HG02884 (cell line): ENCODE measurements around the gene CUL4A.

Experiments used
- ATAC-seq: cut with Tn5 transposase; IDR thresholded peaks from one replicate; pipeline ENCODE4 v1.9.1; 2021; ENCODE audit warnings: mild to moderate bottlenecking, moderate library complexity; ENCODE audit not compliant: unreplicated experiment

CUL4A gene

DNA sequence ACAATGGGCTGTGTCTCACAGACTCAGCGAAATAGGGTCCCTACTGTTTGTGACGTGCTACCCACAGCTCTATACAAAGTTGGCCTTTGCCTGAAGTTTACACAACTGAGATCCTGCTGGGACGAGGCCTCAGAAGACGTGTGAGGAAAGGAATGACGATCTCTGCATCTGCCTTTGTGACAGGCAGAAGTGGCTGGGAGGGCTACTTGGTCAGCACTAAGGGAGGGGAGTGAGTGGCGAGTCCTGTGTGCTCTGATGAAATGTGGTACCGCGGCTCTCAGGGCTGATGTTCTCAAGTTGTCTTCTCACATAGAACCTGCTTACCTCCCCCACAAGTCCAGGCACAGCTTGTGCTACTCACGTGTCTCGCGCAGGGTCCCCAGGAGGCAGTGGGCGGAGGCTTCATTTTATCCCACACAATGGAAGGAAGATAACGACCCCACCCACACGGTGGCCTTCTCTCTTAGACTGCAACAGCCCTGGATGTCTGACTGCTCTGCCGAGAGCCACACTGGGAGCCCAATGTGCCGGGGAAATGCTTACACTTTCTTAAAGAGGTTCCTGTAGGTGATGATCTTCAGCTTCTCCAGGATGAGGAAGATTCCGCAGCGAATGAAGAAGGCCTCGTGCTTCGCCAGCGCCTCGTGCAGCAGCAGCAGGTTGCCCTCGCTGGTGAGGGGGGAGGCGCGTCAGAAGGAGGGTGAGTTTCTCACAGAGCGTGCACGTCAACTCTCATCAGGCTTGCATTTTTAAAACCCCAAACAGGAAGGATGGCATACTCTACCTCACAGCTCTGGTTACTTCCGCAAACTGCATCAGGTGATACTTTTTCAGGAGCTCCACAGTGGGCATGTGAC is 29.8 kb upstream of the CUL4A start:
- ATAC-seq, result no peak

DNA sequence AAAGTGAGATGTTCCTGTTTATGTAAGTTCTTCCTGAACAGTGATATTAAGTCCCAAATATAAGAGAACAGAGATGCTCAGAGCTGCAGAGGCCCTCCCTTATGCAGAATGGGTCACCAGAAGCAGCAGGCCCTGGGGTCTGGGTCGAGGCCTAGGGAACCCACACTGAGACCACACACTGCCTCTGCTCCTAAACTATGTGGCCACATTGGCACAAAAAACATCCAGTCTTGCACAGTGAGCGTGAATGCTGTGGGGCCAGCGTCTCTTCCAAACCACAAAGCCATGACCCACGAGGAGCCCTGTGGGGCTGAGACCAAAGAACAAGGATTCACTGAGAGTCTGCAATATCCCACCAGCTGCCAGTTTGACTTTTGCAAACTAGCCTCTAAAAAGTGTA is 27.4 kb upstream of the CUL4A start:
- ATAC-seq, result no peak

DNA sequence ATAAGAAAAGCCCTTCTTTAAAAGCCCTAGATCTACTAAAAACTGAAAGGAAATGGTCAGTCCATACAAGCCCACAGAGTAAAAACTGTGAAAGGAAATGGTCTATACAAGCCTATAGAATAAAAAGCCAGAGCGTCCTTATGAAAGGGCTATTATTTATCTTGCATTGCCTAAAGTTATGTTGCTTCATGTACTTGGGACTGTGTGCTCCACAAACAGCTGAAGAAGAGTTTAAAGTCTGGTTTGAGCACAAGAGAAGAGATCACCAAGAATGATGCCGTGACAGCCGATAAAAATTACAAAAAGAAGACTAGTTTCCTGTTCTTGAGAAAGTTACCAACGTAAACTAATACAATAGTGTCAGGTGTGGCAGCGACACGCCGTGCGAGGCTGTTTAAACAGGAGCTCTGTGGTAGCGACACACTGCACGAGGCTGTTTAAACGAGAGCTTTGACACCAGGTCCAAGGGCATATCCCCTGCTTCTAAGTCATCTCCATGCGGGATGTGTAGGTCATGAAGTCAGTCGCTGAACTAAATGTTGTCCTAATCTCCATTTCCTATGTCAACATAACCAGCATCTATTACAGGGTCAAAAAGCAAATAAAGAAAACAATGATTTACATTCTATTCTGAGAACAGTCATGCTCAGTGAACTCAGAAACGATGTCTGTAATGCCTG is 25.8 kb upstream of the CUL4A start:
- no peak for ATAC-seq

DNA sequence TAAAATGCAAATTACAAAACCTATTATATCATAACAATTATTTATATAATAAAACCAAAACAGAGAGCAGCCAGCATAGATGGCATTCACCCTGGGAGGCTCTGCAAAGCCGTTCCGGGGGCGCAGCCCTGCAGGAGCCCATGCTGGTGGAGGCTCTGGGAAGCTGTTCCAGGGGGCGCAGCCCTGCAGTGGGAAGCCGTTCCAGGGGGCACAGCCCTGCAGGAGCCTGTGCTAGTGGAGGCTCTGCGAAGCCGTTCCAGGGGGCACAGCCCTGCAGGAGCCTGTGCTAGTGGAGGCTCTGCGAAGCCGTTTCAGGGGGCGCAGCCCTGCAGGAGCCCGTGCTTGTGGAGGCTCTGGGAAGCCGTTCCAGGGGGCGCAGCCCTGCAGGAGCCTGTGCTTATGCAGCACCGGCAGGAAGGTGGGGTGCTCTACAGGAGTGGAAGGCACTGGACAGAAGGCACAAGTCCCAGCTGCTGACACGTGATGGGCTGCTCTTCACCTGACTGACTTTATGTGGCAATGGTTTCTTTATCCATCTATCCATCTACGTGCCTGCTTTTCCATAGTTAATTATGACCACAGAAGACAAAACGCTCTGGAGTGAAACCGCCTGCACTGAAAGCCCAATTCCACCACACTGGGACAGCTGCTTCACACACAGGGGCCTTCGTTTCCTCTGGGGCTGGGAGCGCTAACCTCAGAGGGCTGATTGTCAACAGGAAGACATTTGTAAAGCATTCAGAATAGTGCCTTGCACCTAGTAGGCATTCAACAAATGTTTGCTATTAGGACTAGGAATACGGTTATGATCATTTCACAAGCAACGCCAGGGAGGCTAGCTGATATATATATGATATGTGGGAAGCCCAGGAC is 24.6 kb upstream of the CUL4A start:
- ATAC-seq, result no peak

DNA sequence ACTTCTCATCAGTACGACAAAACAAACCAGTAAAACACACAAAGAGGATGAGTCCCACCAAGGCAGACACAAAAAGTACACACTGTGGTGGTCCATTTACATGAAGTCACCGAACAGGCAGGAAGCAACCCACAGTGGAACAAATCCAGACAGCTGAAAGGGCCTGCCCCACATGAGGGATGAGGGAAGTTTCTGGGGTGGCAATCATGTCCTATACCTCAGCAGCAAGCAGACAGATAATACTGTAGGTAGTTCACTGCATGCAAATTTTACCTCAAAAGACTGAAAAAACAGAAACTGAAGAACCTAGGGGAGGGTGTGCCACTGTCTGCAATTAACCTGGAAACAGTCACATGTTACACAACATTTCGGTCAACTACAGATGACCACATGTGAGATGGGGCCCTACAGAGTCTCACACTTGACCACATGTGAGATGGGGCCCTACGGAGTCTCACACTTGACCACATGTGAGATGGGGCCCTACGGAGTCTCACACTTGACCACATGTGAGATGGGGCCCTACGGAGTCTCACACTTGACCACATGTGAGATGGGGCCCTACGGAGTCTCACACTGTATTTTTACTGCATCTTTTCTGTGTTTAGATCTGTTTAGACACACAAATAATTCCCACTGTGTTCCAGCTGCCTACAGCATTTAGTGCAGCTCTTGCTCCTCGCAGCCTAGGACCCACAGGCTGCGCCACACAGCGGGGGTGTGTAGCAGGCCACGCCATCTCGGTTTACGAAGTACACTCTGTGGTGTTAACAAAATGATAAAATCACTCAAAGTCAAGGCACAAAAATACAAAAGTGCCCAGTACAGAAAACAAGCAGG is 23.1 kb upstream of the CUL4A start:
- peak; percentile 83 for ATAC-seq

DNA sequence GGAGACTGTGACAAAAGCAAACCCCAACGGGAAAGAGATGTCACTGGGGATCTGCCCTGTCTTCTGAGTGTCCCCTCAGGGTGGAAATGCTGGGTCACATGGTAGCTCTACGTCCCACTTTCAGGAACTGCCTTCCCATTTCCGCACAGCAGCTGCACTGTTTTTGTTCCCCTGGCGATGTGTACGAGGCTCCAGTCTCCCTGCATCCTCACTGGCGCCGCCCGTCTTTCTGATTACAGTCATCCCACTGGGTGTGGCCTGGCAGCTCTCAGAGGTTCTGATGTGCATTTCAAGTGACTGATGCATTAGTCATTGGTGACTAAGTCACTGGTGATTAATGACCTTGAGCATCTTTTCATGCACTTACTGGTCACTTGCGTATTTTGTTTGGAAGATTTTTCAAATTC is 22.1 kb upstream of the CUL4A start:
- ATAC-seq, result no peak

DNA sequence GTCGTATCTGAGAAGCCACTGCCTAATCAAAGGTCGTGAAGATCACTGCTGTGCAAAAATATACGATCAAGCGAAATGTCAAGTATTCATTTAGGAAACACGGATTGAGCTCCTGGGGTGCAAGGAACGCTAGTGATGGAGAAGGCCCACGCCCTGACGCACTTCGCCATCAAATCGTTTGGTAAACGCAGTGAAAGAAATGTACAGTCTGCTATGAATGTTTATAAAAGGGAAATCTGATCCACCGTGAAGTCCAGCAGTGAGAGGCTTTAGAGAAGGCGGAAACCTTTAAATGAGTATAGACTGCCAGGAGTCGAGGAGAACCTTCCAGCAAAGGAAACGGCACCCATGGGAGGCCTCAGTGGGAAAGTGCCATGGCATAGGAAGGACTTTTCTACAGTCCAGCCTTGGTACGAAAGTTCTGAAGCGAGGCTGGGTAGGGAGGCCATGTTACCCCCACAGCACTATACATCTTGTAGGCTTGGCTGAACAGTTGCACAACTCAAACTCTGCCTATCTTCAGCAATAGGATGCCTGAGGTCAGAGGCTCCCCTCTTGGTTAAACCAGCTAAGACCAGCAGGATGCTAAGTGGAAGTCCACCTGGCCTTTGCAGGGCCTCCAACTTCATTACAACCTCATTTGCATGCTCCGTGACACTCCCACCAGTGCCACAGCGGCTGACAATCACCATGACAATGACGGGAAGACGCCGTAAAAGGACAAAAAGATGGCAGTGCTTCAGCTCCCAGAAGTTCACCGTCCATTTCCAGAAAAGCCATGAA is 21.3 kb upstream of the CUL4A start:
- no peak for ATAC-seq

DNA sequence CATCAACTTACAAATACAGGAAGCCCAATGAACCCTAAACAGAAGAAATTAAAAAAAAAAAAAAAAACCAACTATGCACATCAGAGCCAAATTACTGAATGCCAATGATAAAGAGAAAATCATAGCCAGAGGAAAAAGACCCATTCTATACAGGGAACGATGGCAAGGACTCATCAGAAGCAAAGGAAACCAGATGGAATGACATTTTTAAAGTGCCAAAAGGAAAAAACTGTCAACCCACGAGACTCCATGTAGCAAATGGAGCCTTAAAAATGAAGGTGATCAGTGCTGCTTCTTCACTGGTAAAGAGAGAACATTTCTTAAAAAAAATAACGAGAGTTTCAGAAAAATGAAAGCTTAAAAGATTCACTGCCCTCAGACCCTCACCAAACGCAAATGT is 19.2 kb upstream of the CUL4A start:
- no peak for ATAC-seq

DNA sequence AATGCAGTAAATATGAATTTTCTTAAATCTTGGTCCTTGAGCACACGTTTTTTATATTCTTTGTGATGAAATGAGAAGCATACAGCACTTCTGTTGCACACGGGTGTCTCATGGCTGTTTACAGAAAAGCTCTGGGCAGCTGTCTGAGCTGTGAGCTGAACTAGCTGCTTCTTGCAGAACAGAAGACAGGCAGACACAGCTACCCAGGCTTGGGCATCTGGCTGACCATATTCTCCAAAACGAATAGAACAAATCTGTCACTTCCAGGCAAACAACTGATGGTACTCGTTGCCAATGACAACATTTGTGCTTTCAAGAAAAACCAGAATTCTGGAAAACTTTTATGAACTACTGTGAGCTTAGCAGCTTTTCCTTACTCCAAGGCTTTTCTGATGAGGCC is 17.1 kb upstream of the CUL4A start:
- no peak for ATAC-seq

DNA sequence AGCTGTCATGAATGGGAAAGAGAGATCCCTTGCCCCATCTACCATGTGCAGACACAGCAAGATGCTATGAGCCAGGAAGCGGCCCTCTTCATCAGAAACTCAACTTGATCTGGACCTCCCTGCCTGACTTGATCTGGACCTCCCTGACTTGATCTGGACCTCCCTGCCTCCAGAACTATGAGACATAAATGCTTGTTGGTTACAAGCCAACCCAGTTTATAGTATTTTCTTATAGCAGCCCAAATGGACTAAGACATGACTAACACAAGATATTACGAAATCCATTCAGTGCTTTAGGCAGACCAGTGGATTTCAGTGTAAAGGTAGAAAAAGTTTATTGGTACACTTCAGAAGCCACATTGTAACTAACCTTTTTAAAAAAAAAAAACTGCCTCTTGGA is 16.5 kb upstream of the CUL4A start:
- no peak for ATAC-seq

DNA sequence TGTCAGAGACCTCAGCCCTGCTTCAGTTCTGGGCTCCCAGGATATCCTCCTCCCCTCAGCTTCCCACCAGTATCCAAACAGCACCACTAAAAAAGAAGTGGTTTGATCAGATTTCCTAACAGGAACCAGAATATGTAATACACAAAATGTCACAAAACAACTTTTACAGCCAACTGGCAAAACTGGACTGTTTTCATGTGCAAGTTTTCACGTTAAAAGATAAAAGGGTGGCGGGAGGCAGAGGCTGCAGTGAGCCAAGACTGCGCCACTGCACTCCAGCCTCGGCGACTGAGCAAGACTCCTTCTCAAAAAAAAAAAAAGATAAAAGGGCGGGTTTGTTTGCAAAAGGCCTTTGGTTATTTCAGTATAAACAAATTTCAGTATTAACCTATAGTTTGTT is 14.1 kb upstream of the CUL4A start:
- ATAC-seq, result no peak

DNA sequence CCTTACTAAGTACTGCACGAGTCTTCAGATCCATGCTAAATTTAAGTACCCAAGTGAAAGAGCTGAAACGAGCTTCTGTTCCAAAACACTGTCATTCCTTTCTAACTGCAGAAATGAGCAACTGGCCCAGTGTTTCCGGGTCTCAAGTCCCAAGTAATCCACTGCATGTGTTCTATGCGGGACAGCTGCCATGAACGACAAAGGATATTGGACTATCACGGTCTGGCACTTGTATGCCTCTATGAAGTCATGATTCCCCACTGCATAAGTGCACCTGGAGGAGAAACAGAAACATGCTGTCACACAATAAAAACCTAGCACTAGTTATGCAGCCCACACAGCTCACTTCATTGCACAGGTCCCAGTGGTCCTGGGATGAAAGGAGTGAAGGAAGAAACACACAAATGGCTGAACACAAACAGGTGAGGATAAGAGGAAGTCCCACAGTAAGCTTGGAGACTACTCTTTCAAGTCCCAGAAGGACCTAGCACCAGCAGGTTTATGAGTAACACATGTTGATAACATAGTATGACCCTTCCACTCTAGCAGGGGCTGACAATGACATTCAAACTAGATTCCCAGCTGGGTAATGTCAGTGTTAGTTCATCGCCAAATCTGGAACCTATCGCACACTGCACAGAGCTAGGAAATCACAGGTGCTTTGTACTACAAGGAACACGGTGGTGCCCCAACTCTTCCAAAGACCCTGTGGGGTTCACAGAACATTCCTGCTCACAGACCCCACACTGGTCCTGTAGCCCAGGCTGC is 12.3 kb upstream of the CUL4A start:
- ATAC-seq, result no peak

DNA sequence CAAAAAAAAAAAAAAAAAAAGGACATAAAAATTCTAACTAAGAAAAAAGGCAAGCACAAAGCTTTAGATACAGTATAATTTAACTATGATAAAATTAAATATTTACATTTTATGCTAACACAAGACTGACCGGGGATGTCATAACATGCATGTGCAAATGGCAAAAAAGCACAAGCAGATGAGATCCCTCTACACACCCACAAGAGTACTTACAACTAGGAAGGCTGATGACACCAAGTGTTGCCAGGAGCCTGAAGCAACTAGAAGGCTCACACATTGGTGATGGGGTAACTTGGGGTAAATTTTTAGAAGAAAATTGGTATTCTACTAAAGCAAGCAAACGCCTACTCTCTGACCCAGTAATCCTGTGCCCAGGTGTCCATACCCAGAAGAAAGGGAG is 7.6 kb upstream of the CUL4A start:
- ATAC-seq, result no peak

DNA sequence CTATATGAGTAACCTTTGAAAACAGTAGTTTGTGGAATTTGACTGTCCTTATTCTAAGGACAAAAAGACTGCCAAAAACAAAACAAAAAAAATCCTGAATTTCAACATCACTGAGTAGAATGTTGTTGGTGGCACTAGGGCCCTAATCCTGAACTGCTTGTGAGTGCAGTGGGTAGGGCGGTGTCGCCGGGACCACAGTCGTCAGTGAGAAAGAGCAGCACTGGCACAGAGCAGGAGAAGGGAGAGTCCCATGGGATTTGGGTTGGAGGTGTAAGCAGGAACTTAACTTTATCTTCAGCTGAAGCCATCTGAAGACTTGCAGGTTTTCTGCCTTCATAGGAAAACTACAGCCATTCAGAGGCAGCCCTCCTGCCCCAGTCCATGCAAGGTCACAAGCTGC is 6.5 kb upstream of the CUL4A start:
- ATAC-seq, result no peak

DNA sequence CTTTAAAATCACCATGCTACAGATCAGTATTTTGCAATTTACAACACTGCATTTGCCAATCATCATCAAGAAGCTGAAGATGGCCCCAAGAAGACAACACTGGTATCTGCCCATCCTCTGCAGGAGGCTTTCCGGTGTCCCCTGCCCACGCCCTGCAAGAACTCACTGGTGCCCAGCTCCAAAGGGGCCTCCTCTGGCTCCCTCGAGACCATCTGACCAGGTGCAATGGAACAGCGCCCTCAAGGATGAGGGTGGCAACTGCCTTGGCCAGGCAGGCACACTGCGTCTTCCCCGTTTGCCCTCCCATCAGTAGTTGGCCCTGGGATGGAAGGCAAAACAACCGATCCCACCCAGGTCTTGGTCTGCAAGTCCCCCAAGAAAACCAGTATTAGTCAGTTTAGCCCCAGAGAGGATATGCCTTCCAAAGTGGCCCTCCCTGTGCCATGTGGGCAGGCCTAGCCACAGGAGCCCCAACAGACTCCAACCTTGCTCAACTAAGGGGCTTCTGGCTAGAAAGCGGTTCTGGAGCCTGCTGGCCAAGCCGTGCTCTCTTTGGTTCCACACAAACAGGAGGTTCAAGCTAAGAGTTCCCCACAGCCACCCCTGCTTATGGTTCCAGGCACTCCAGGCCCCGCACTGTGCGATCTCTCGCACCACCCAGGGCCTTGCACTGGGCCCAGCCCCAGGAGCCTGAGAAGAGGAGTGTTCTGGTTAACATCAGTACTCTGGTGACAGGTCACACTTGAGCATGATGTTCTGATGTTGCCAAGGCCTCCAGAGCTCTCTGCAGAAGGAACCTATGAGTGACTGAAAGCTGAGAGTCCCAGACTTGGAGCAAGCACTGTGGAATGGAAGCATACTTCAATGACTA is 5.7 kb upstream of the CUL4A start:
- ATAC-seq, result no peak

DNA sequence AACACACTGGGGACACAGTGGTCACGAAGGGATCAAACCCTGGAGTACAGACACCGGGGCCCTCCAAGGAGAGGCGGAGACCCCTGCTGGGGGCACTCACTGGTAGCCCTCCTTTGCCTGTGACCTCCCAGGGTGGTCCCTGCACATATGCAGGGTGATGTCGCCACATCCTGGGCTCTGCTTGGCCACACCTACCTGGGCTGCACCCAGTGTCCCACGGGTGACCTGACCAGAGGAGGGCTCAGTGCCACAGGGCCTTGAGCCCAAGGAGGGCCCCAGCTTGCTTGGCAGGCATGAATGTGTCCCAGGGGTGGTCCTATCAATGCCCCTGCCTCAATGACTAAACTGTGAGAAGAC is 5.1 kb upstream of the CUL4A start:
- ATAC-seq, result no peak

DNA sequence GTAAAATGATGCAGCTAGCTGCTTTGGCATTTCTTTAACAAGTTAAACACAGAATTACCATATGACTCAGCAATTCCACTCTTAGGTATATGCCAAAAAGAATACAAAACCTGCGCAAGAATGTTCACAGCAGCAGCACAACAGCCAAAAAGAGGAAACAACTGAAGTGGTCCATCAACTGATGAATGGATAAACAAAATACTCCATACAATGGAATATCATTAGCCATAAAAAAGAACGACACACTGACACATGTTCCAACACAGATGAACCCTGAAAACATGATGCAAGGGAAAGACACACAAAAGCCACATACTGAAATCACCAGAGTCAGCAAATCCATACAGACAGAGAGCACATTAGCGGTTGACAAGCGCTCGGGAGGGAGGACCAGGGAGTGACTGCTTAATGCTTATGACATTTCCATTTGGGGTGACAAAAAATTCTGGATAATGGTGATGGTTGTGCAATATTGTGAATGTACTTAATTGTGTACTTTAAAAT is 3.9 kb upstream of the CUL4A start:
- no peak for ATAC-seq

DNA sequence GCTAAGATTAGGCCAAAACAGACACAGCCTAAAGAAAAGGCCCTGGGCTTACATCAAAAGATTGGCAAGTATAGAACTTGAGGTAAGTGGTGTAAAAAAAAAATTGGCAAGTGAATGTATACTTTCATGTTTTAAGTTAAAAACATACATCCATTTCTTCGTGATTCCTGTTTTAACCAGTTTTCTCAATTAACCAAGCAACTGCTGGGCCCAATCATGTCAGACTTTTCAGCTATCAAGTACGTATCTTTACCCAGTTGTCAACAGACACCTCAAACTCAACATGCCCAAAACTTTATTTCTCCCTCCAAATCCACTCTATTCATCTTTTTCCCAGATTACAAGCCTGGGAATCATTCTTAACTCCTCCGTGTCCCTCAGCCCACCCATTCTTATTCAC is 2.0 kb upstream of the CUL4A start:
- no peak for ATAC-seq
